Endothelial cell of umbilical vein (primary cell): Measurements from ENCODE around the gene TNNI3K.

Experiments used
- EZH2 ChIP-seq: IDR thresholded peaks from 2 replicates; pipeline ENCODE4 v1.6.1; 2012; ENCODE audit warnings: borderline replicate concordance, low read depth, mild to moderate bottlenecking, moderate library complexity, low read length, inconsistent platforms; ENCODE audit not compliant: severe bottlenecking
- GATA2 ChIP-seq: IDR thresholded peaks from 2 replicates; pipeline ENCODE4 v1.7.0; 2011; ENCODE audit warnings: low read depth, mild to moderate bottlenecking, moderate library complexity, mixed read lengths, low read length; ENCODE audit not compliant: insufficient read length, insufficient read depth
- POLR2A ChIP-seq: IDR thresholded peaks from 2 replicates; pipeline ENCODE4 v1.6.1; 2012; ENCODE audit warnings: low read depth, mild to moderate bottlenecking, control low read depth, low read length
- POLR2AphosphoS5 ChIP-seq: IDR thresholded peaks from 2 replicates; pipeline ENCODE4 v1.6.1; 2012; ENCODE audit warnings: low read depth, mild to moderate bottlenecking, control low read depth, low read length, moderate library complexity; ENCODE audit not compliant: insufficient read depth
- TF ChIP-seq, protein P1 (sequence below), 2 donors: IDR thresholded peaks; 1 replicate in 1 of 2; 2 replicates in 1 of 2; pipeline ENCODE4 v1.5.1; 2011; ENCODE audit warnings: low read length in 2 of 2, mild to moderate bottlenecking in 2 of 2, moderate library complexity in 2 of 2, control low read depth in 1 of 2, inconsistent platforms in 1 of 2, low read depth in 1 of 2; ENCODE audit not compliant: insufficient read depth in 1 of 2; ENCODE audit errors: extremely low read depth in 1 of 2

DNA sequence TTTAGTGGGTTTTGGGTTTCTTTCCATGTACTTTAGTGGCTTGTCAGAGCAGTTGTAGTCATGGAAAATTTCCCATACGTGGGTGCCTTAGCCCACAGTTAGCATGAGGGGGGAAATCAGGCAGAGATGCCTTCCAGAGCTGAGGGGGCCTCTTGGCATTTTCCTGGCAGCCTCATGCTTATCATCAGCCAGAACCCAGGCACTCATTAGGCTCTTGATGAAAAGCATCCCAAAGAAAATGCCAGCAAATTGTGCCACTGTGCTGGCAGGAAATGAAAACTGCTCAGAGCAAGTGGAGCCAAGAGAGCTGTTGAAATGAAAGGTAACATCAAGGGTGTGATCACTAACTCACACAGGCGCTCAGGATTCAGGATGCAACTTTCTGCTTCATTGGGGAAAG lies 128.0 kb downstream of the TNNI3K start:
- TF ChIP-seq, protein P1, sequence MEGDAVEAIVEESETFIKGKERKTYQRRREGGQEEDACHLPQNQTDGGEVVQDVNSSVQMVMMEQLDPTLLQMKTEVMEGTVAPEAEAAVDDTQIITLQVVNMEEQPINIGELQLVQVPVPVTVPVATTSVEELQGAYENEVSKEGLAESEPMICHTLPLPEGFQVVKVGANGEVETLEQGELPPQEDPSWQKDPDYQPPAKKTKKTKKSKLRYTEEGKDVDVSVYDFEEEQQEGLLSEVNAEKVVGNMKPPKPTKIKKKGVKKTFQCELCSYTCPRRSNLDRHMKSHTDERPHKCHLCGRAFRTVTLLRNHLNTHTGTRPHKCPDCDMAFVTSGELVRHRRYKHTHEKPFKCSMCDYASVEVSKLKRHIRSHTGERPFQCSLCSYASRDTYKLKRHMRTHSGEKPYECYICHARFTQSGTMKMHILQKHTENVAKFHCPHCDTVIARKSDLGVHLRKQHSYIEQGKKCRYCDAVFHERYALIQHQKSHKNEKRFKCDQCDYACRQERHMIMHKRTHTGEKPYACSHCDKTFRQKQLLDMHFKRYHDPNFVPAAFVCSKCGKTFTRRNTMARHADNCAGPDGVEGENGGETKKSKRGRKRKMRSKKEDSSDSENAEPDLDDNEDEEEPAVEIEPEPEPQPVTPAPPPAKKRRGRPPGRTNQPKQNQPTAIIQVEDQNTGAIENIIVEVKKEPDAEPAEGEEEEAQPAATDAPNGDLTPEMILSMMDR (IDR thresholded peaks at IDR 0.05; ENCODE audit: extremely low read depth in 1 of 2, insufficient read depth in 1 of 2, low read depth in 1 of 2, low read length in 2 of 2), result no peak
- no peak for TF ChIP-seq EZH2
- TF ChIP-seq GATA2, result no peak
- no peak for TF ChIP-seq POLR2AphosphoS5
- TF ChIP-seq POLR2A, result no peak
